NCI-H2196 treated with DMSO at 0.1 percent for 48 hours (cell line): ENCODE data around the gene KLF17.
"Not testable (repeated sequence)": the region's sequence is repeated elsewhere in the genome, so short reads cannot be mapped to it uniquely, and the experiment has no call there.

Source experiments
- DNase-seq: peaks from one replicate; lab custom pipeline; 2025; ENCODE audit not compliant: unreplicated experiment; lab: John Stamatoyannopoulos, UW

KLF17 gene

GRCh38 chr1:44108241-44108640 is 10.4 kb upstream of the KLF17 start:
- no peak for DNase-seq

GRCh38 chr1:44108971-44109370 is 9.7 kb upstream of the KLF17 start:
- DNase-seq = no peak

DNA sequence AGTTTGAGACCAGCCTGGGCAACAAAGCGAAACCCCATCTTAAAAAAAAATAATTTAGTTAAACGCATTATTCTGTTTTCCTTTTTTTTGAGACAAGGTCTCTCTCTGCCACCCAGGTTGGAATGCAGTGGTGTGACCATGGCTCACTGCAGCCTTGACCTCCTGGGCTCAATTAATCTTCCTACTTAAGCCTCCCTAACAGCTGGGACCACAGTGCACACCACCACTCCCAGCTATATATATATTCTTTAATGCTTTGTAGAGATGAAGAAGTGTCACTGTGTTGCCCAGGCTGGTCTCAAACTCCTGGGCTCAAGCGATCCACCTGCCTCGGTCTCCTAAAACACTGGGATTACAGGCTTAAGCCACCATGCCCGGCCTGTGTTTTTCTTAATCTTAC is 7.7 kb upstream of the KLF17 start:
- DNase-seq = no peak

- no peak for DNase-seq
Observed at GRCh38 chr1:44111861-44112260, 6.8 kb upstream of the KLF17 start.

GRCh38 chr1:44112486-44112885 is 6.1 kb upstream of the KLF17 start:
- no peak for DNase-seq

DNA sequence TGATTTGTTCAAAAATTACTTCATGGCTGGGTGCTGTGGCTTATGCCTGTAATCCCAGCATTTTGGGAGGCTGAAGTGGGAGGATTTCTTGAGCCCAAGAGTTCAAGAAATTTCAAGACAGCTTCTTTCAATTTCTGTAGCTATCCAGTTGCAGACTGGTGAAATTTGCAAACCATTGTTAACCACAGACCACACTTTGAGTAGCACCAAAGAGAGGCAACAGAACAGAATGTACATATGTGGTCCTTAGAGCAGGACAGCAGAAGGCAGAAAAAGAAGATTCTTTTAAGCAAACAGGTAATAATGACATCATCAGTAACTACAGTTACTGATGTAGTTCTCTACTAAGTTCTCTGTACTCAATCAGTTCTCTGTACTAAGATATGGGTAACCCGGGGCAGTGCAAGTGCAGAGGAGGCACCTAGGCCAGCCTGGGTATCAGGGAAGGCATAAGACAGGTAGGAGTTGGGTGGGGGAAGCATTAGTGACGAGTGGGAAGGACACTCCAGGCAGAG is 5.5 kb upstream of the KLF17 start:
- DNase-seq = no peak

GRCh38 chr1:44114098-44114497 is 4.5 kb upstream of the KLF17 start:
- no peak for DNase-seq

DNA sequence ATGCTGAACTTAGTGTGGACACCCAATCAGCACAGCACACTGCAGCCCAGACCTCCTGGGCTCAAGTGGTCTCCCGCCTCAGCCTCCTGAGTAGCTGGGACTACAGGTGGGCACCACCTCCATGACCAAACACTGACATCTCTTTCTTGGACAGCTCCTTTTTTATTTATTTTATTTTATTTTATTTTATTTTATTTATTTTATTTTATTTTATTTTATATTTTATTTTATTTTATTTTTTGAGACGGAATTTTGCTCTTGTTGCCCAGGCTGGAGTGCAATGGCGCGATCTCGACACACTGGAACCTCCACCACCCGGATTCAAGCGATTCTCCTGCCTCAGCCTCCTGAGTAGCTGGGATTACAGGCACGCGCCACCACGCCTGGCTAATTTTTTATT is 1.3 kb upstream of the KLF17 start:
- DNase-seq = not testable (repeated sequence)

DNA sequence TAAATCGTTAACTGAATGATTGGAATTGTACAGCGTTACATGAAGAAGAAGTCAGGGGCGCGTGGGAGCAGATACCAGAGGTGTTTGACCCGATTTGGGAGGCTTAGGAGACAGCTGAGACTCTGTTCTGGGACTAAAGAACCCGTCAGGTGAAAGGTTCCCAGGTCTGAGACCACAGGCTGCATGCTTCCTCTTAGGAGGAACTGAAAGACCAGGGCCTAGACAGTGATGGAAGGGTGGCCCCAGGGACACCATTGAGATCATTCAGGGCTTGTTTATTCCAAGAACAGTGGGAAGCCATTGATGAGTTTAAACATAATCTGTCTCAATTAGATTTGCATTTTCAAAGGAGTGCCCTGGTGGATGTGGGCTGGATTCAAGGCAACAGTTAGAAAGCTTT is 904 bp downstream of the KLF17 start:
- DNase-seq = no peak

DNA sequence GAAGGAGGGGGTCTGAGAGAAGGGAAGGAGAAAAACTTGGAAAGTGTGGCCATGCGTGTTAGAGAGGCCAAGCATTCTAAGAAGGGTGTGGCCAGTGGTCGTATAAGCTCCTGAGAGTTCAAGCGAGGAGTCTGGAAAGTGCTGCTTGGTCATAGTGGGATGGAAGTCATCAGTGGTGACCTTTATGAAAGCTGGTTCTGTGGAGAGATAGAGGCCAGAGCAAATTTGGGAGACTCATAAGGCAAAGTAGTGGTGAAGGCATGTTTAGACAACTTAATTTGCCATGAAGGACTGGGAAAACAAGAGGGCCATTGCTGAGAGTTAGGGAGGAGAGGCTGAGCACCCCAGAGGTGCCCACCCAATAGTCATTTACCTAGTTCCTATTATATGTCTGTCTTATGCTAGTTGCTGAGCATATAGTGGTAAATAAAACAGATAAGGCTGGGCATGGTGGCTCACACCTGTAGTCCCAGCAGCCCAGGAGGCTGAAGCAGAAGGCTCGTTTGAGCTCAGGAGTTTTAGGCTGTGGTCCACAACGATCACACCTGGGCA is 1.9 kb downstream of the KLF17 start:
- no peak for DNase-seq

GRCh38 chr1:44129616-44130500 is 11.2 kb downstream of the KLF17 start:
- DNase-seq = no peak

DNA sequence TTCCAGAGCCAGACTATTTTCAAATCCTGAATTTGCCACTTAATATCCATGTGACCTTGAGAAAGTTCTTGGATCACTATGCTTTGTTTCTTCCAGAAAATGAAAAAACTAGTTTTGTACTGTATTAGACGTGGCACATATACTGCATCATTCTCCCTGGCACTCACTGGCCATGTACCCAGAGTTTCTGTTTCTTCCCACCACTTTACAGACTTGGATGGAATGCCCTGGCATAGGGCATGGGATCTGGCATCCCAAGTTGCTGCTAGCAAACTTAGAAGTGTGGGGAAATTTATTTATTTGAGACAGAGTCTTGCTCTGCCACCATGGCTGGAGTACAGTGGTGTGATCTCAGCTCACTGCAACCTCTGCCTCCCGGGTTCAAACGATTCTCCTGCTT is 12.8 kb downstream of the KLF17 start:
- DNase-seq = no peak

GRCh38 chr1:44134071-44134920 is 15.7 kb downstream of the KLF17 start:
- DNase-seq = no peak

DNA sequence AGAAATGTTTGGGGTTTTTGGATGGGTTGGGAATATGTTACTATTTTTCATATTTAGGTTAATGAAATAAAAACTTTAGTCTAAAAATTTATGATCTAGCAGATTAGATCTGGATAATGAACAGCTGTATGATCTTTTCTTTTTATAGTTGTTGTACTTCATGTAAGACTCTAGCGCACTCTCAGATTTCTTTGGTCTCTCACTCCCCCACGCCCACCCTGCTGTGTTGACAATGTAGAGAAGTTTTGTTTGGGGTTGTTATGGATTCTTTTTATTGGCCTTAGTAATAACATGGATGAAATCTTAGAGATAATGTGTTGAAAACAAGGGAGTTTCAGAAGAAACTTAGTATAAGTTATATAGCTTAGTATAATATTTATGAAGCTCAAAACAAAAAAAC is 17.3 kb downstream of the KLF17 start:
- no peak for DNase-seq

- no peak for DNase-seq
Observed at GRCh38 chr1:44138239-44138638, 19.6 kb downstream of the KLF17 start.

DNA sequence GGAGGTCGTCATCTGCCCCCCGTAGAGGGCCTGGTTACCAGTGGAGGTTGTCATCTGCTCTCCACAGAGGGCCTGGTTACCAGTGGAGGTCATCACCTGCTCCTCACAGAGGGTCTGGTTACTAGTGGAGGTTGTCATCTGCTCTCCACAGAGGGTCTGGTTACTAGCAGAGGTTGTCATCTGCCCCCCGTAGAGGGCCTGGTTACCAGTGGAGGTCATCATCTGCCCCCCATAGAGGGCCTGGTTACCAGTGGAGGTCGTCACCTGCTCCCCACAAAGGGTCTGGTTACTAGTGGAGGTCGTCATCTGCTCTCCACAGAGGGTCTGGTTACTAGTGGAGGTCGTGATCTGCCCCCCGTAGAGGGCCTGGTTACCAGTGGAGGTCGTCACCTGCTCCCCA is 20.9 kb downstream of the KLF17 start:
- not testable (repeated sequence) for DNase-seq

- no peak for DNase-seq
Observed at GRCh38 chr1:44141531-44141930, 22.9 kb downstream of the KLF17 start, which contains the start of gene KLF18. Gene KLF18 (minus strand): TSS chr1:44141631. CDS start chr1:44141631, 0 bp downstream.

- DNase-seq = no peak
Observed at GRCh38 chr1:44144962-44145756, 26.5 kb downstream of the KLF17 start.

- no peak for DNase-seq
Observed at GRCh38 chr1:44146536-44147361, 28.1 kb downstream of the KLF17 start.

GRCh38 chr1:44147582-44147981 is 29.0 kb downstream of the KLF17 start:
- DNase-seq = no peak
